Measurements from ENCODE around the gene ANP32E. TPM values are rescaled to one million over a fixed set of nuclear protein-coding genes. Genes with fewer than 3 reads are reported as not detected.

ANP32E gene
- total and polyA plus RNA-seq, 2 of the 8 experiments (the other 6 are each of a cell fraction or from before 2014, with no cell fraction given) = 20.7 to 123 TPM

DNA sequence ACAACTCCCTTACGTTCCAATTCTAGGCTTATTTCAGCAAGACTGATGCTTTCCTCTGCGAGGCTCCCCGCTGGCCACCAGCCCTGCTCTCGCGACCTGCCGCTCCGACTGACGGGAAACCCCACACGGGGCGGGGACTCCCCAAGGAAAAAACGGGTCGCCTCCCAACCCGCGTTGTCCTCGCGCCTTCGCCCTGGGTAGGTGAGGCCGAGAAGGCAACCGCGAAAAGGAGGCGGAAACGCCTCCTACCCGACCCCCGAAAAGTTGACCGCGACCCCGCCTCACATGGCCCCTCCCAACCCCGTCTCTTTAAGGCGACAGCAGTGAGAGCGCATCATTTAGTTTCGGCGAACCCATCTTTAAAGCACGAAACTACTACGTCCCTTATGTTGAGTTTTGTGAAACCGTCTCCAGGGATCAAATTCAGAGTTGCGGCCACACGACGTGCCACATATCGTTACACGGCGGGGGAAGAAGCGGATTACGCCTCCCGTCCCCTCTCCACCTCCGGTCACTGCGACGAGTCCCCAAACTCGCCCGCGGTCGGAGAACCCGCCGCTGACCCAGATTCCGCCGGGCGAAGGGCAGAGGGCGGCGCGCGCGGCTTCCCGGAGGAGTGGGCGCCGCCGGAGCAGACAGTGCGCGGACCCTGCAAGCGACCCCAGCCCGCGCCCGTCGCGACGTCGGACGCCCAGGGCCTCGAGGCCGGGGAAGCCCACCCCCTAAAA, 1.2 kb downstream of the ANP32E start:
- H3K79me2 ChIP-seq (ENCODE audit: control insufficient read depth in 1 of 2, insufficient read depth in 2 of 2, low read length in 2 of 2) = peaks cover 22 to 59% of the 10 kb centered on the region in 2 experiments
- TF ChIP-seq FOSL1 (IDR thresholded peaks at IDR 0.05; ENCODE audit: insufficient read depth, low read depth, low read length) (no peak), CHD1 (IDR thresholded peaks at IDR 0.05; ENCODE audit: low read depth, low read length) (peak; percentile 26; the same call in 1 of the 2 replicates), TAF7 (optimal IDR thresholded peaks at IDR 0.05; ENCODE audit: borderline replicate concordance, low read depth, low read length) (peak; percentile 74), MAFK (IDR thresholded peaks at IDR 0.05; ENCODE audit: low read depth, low read length) (no peak), SP4 (IDR thresholded peaks at IDR 0.05; ENCODE audit: low read length) (peak; percentile 67; the same call in 1 of the 2 replicates), EGR1 (IDR thresholded peaks at IDR 0.05; ENCODE audit: borderline replicate concordance, low read depth, low read length) (no peak), RBBP5 (IDR thresholded peaks at IDR 0.05; ENCODE audit: borderline replicate concordance, low read depth, low read length) (no peak; the same call in 1 of the 2 replicates), CEBPB (IDR thresholded peaks at IDR 0.05; ENCODE audit: low read depth, low read length) (no peak), GABPA (IDR thresholded peaks at IDR 0.05; ENCODE audit: borderline replicate concordance, insufficient read depth, low read length) (no peak), TAF1 (IDR thresholded peaks at IDR 0.05; ENCODE audit: low read depth, low read length) (peak; percentile 85), GTF2F1 (IDR thresholded peaks at IDR 0.05; ENCODE audit: borderline replicate concordance, low read depth, low read length) (no peak)
- TF ChIP-seq, protein P1, sequence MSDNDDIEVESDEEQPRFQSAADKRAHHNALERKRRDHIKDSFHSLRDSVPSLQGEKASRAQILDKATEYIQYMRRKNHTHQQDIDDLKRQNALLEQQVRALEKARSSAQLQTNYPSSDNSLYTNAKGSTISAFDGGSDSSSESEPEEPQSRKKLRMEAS (IDR thresholded peaks at IDR 0.05) = peak; percentile 80

More for the DNA sequence above, 1.2 kb downstream of the ANP32E start:
- Histone ChIP-seq H3K4me2 (ENCODE audit: insufficient read depth in 1 of 2, low read depth in 2 of 2, low read length in 2 of 2) (peak overlapping the region; percentile 77 to 86), H3K23me2 (ENCODE audit: low read depth, low read length) (peaks cover 10% of the 10 kb centered on the region), H2BK12ac (ENCODE audit: low read depth, low read length) (no peak overlapping the region; the same call in 1 of the 2 replicates), H3K14ac (ENCODE audit: insufficient read length) (peak overlapping the region; percentile 91), H2AFZ (ENCODE audit: low read length) (no peak overlapping the region), H2BK120ac (replicated peaks; ENCODE audit: low read depth, low read length) (no peak overlapping the region), H3K9ac (replicated peaks in 1 of 4; ENCODE audit: extremely low read depth in 1 of 4, low read depth in 3 of 4, low read length in 3 of 4) (peak overlapping the region; percentile 93 to 99 (median 95)), H4K8ac (ENCODE audit: extremely low read depth, insufficient read depth, low read length) (peak overlapping the region; percentile 92), H3K36me3 (ENCODE audit: control insufficient read depth in 2 of 4, insufficient read depth in 4 of 4, low read length in 3 of 4) (peaks cover 0 to 16% (median 0%) of the 10 kb centered on the region in 4 experiments; a peak in 5 of 8 replicates), H3K23ac (ENCODE audit: insufficient read length) (no peak overlapping the region), H3K27ac (ENCODE audit: low read depth, low read length) (peak overlapping the region; percentile 74), H3K9me3 (ENCODE audit: insufficient read depth in 2 of 2, low read depth in 1 of 2, low read length in 1 of 2) (no peaks in the 10 kb centered on the region), H3K27me3 (replicated peaks in 1 of 4; ENCODE audit: control insufficient read depth in 3 of 4, extremely low read depth in 1 of 4, insufficient read depth in 3 of 4, low read length in 3 of 4) (no peaks in the 10 kb centered on the region), H2BK20ac (ENCODE audit: low read length) (no peak overlapping the region), H3K18ac (ENCODE audit: extremely low read depth, low read length) (peak overlapping the region; percentile 83), H2AK5ac (ENCODE audit: low read depth, low read length) (no peak overlapping the region), H3K56ac (replicated peaks; ENCODE audit: insufficient read length, low read depth, low read length) (peak overlapping the region; percentile 43), H3K79me1 (ENCODE audit: low read depth, low read length) (no peaks in the 10 kb centered on the region; the same call in 1 of the 2 replicates), H3K4ac (replicated peaks; ENCODE audit: insufficient read length, low read depth, low read length) (peak overlapping the region; percentile 50), H4K91ac (replicated peaks; ENCODE audit: insufficient read length, low read length) (peak overlapping the region; percentile 29), H3K4me1 (replicated peaks in 1 of 4; ENCODE audit: control insufficient read depth in 3 of 4, insufficient read depth in 4 of 4, low read length in 3 of 4) (peaks cover 0 to 6% (median 2%) of the 10 kb centered on the region in 4 experiments; a peak in 5 of 7 replicates), H3K4me3 (ENCODE audit: extremely low read depth in 1 of 4, insufficient read depth in 2 of 4, low read depth in 3 of 4, low read length in 4 of 4) (peak overlapping the region; percentile 84 to 99 (median 98)), H2BK5ac (ENCODE audit: low read depth, low read length) (peak overlapping the region; percentile 95), H2BK15ac (ENCODE audit: low read length) (no peak overlapping the region), H4K5ac (ENCODE audit: insufficient read length, low read depth, low read length) (peak overlapping the region; percentile 85), H4K20me1 (replicated peaks in 1 of 2; ENCODE audit: control insufficient read depth in 1 of 2, insufficient read depth in 2 of 2, low read length in 2 of 2) (peaks cover 0 to 2% of the 10 kb centered on the region in 2 experiments)
- ChIA-PET POLR2A (ENCODE audit: partially characterized antibody) (interaction anchor here (0.6 to 5.6 kb wide), 18 partner anchors 8 to 260 kb away, joined by 3 to 61 read pairs (median 5); partner anchors contain the start of genes APH1A, C1orf54 and CA14), CTCF (ENCODE audit: partially characterized antibody) (interaction anchor here (0.9 to 1.6 kb wide), 2 partner anchors 22 to 298 kb away, joined by 4 to 5 read pairs; no protein-coding TSS in a partner anchor)
- peak in 1 of 2 experiments; percentile 87 for DNase-seq (ENCODE audit: low read depth in 1 of 2, low spot score in 2 of 2)
- no peak for FAIRE-seq
- 1% methylated on average over 72 of the region's 78 CpGs; no CpG with 5 or more reads in 1 of the 2 experiments for WGBS, 2 experiments (ENCODE audit: extremely low coverage in 1 of 2, insufficient coverage in 1 of 2, insufficient read length in 1 of 2, insufficient replicate concordance in 2 of 2, low coverage in 1 of 2, low lambda C conversion rate in 2 of 2, missing lambda C conversion rate in 1 of 2)

Measured in H1 (cell line).